Stimulated activated CD4-positive, alpha-beta T cell treated with anti-CD3 and anti-CD28 coated beads, Interleukin-12 subunit alpha, Interleukin-12 subunit beta, amount 100 ng/mL, for 48 hours (primary cell): ENCODE measurements around the gene ABCB4.

Experiments
- DNase-seq, 3 donors: peaks; one replicate each; pipeline ENCODE4 v3.0.0-alpha.2; 2020; ENCODE audit warnings: low read depth in 2 of 3, low spot score in 1 of 3

Gene ABCB4

GRCh38 chr7:87354749-87355148 is 120.7 kb downstream of the ABCB4 start:
- DNase-seq = peak in 1 of 3 donors; percentile 15
